Astrocyte (in vitro differentiated cells and primary cell): ENCODE results near the gene RANBP3. TPM values are rescaled to one million over a fixed set of nuclear protein-coding genes. Genes with fewer than 3 reads are reported as not detected.

Experiments
- DNase-seq: peaks from one replicate; pipeline ENCODE4 v3.0.0-alpha.2; 2010; ENCODE audit warnings: low read depth
- FAIRE-seq: peaks from 2 replicates; lab custom pipeline; 2011; peaks lifted over from hg19 to GRCh38; lab: Jason Lieb, UNC
- H2AFZ ChIP-seq: 2 replicates; pipeline ENCODE4 v1.6.0; 2012; ENCODE audit warnings: low read depth, low read length, inconsistent platforms
- H3K27ac ChIP-seq: 2 replicates; pipeline ENCODE4 v1.5.1; 2011; ENCODE audit warnings: low read depth, low read length, inconsistent platforms
- H3K27me3 ChIP-seq: 2 replicates; pipeline ENCODE4 v1.6.0; 2011; ENCODE audit warnings: low read length, inconsistent platforms; ENCODE audit not compliant: insufficient read depth
- H3K36me3 ChIP-seq: 2 replicates; pipeline ENCODE4 v1.5.1; 2011; ENCODE audit warnings: low read length, inconsistent platforms; ENCODE audit not compliant: insufficient read depth
- H3K4me1 ChIP-seq: 2 replicates; pipeline ENCODE4 v1.5.1; 2011; ENCODE audit warnings: low read length, inconsistent platforms; ENCODE audit not compliant: insufficient read depth
- H3K4me2 ChIP-seq: 2 replicates; pipeline ENCODE4 v1.6.0; 2012; ENCODE audit warnings: low read length, inconsistent platforms
- H3K4me3 ChIP-seq: 2 replicates; pipeline ENCODE4 v1.5.1; 2011; ENCODE audit warnings: low read depth, mild to moderate bottlenecking, low read length, inconsistent platforms; ENCODE audit not compliant: insufficient read depth
- H3K79me2 ChIP-seq: 2 replicates; pipeline ENCODE4 v1.6.0; 2012; ENCODE audit warnings: mild to moderate bottlenecking, low read length, inconsistent platforms; ENCODE audit not compliant: insufficient read depth
- H3K9ac ChIP-seq: 2 replicates; pipeline ENCODE4 v1.6.0; 2012; ENCODE audit warnings: mild to moderate bottlenecking, low read length, inconsistent platforms
- H3K9me3 ChIP-seq: 2 replicates; pipeline ENCODE4 v1.5.1; 2012; ENCODE audit warnings: low read depth, mild to moderate bottlenecking, low read length, inconsistent platforms; ENCODE audit not compliant: insufficient read depth
- H4K20me1 ChIP-seq: 2 replicates; pipeline ENCODE4 v1.6.0; 2012; ENCODE audit warnings: low read length, inconsistent platforms; ENCODE audit not compliant: insufficient read depth
- H3K27ac Mint-ChIP-seq: one replicate; pipeline ENCODE4 v1.8.0; 2021; ENCODE audit warnings: mild to moderate bottlenecking, mixed read lengths; ENCODE audit not compliant: unreplicated experiment
- H3K27me3 Mint-ChIP-seq: one replicate; pipeline ENCODE4 v1.8.0; 2021; ENCODE audit warnings: low read depth, mixed read lengths; ENCODE audit not compliant: unreplicated experiment
- H3K36me3 Mint-ChIP-seq: one replicate; pipeline ENCODE4 v1.8.0; 2021; ENCODE audit warnings: low read depth, mixed read lengths; ENCODE audit not compliant: unreplicated experiment
- H3K4me1 Mint-ChIP-seq: one replicate; pipeline ENCODE4 v1.8.0; 2021; ENCODE audit warnings: low read depth, mixed read lengths; ENCODE audit not compliant: unreplicated experiment
- H3K4me3 Mint-ChIP-seq: one replicate; pipeline ENCODE4 v1.8.0; 2021; ENCODE audit warnings: mild to moderate bottlenecking, moderate library complexity, mixed read lengths; ENCODE audit not compliant: unreplicated experiment
- H3K9me3 Mint-ChIP-seq: one replicate; pipeline ENCODE4 v1.8.0; 2021; ENCODE audit warnings: mild to moderate bottlenecking, mixed read lengths; ENCODE audit not compliant: unreplicated experiment
- CTCF ChIP-seq: IDR thresholded peaks from 2 replicates; pipeline ENCODE4 v1.5.1; 2011; ENCODE audit warnings: low read depth, mild to moderate bottlenecking, inconsistent platforms, low read length, moderate library complexity; ENCODE audit not compliant: insufficient read depth
- EZH2 ChIP-seq: IDR thresholded peaks from 2 replicates; pipeline ENCODE4 v1.6.1; 2012; ENCODE audit warnings: mild to moderate bottlenecking, low read length, inconsistent platforms; ENCODE audit not compliant: insufficient read depth
- total RNA-seq: library from RNA; stranded (reverse); gene quantifications from 2 replicates; pipeline ENCODE4 v1.2.1, GENCODE V29; 2021

RANBP3 gene
- total RNA-seq, 1 donor from 2014 or later: 70.5 TPM

GRCh38 chr19:5934069-5934401 lies 43.9 kb downstream of the RANBP3 start:
- H3K9me3 ChIP-seq: no peaks in the 10 kb centered on the region
- no peak overlapping the region for H3K4me3 ChIP-seq
- Mint-ChIP-seq H3K4me1 (peaks cover 5% of the 10 kb centered on the region), H3K9me3 (no peaks in the 10 kb centered on the region), H3K27ac (no peak overlapping the region), H3K4me3 (no peak overlapping the region), H3K36me3 (peaks cover 7% of the 10 kb centered on the region), H3K27me3 (no peaks in the 10 kb centered on the region)
- no peak overlapping the region for H3K27ac ChIP-seq
- H3K36me3 ChIP-seq: peaks cover 16% of the 10 kb centered on the region
- H3K9ac ChIP-seq: no peak overlapping the region
- TF ChIP-seq CTCF (no peak), EZH2 (no peak)
- no peak for DNase-seq
- H3K4me2 ChIP-seq: no peak overlapping the region
- H3K27me3 ChIP-seq: no peaks in the 10 kb centered on the region
- no peak overlapping the region for H2AFZ ChIP-seq
- peaks cover 13% of the 10 kb centered on the region for H3K4me1 ChIP-seq
- no peak for FAIRE-seq
- H3K79me2 ChIP-seq: peaks cover 4% of the 10 kb centered on the region
- H4K20me1 ChIP-seq: peaks cover 57% of the 10 kb centered on the region

- no peaks in the 10 kb centered on the region for H3K27me3 ChIP-seq
- H3K4me1 Mint-ChIP-seq: peaks cover 5% of the 10 kb centered on the region
- DNase-seq (no peak), FAIRE-seq (no peak)
- peaks cover 20% of the 10 kb centered on the region for H3K36me3 ChIP-seq
- H3K27ac ChIP-seq: no peak overlapping the region
- peaks cover 7% of the 10 kb centered on the region for H3K36me3 Mint-ChIP-seq
- H3K27ac Mint-ChIP-seq: no peak overlapping the region
- peak overlapping the region; percentile 54 for H3K4me3 Mint-ChIP-seq
- no peaks in the 10 kb centered on the region for H3K9me3 ChIP-seq
- no peaks in the 10 kb centered on the region for H3K9me3 Mint-ChIP-seq
- peaks cover 57% of the 10 kb centered on the region for H4K20me1 ChIP-seq
- TF ChIP-seq EZH2: no peak
- no peak for TF ChIP-seq CTCF
- no peaks in the 10 kb centered on the region for H3K27me3 Mint-ChIP-seq
- H3K79me2 ChIP-seq: peaks cover 4% of the 10 kb centered on the region
- H3K4me2 ChIP-seq: no peak overlapping the region
- H3K9ac ChIP-seq: no peak overlapping the region
- no peak overlapping the region for H3K4me3 ChIP-seq
- H2AFZ ChIP-seq: no peak overlapping the region
- H3K4me1 ChIP-seq: peaks cover 13% of the 10 kb centered on the region
Observed at GRCh38 chr19:5933391-5934068, 44.4 kb downstream of the RANBP3 start.

- DNase-seq (no peak), FAIRE-seq (no peak)
- Histone ChIP-seq H3K4me3 (no peak overlapping the region), H4K20me1 (peaks cover 51% of the 10 kb centered on the region), H3K79me2 (peaks cover 4% of the 10 kb centered on the region), H3K4me2 (no peak overlapping the region), H2AFZ (no peak overlapping the region), H3K27me3 (no peaks in the 10 kb centered on the region), H3K9ac (no peak overlapping the region), H3K27ac (no peak overlapping the region), H3K36me3 (peaks cover 25% of the 10 kb centered on the region), H3K4me1 (peaks cover 13% of the 10 kb centered on the region), H3K9me3 (no peaks in the 10 kb centered on the region)
- no peak for TF ChIP-seq EZH2
- TF ChIP-seq CTCF: no peak
- no peaks in the 10 kb centered on the region for H3K9me3 Mint-ChIP-seq
- no peaks in the 10 kb centered on the region for H3K27me3 Mint-ChIP-seq
- peaks cover 5% of the 10 kb centered on the region for H3K4me1 Mint-ChIP-seq
- peaks cover 4% of the 10 kb centered on the region for H3K36me3 Mint-ChIP-seq
- H3K27ac Mint-ChIP-seq: no peak overlapping the region
- no peak overlapping the region for H3K4me3 Mint-ChIP-seq
Observed at GRCh38 chr19:5932609-5933262, 45.2 kb downstream of the RANBP3 start.
